ENCODE results near the gene OR56A4.

Gene OR56A4, protein sequence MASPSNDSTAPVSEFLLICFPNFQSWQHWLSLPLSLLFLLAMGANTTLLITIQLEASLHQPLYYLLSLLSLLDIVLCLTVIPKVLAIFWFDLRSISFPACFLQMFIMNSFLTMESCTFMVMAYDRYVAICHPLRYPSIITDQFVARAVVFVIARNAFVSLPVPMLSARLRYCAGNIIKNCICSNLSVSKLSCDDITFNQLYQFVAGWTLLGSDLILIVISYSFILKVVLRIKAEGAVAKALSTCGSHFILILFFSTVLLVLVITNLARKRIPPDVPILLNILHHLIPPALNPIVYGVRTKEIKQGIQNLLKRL

DNA sequence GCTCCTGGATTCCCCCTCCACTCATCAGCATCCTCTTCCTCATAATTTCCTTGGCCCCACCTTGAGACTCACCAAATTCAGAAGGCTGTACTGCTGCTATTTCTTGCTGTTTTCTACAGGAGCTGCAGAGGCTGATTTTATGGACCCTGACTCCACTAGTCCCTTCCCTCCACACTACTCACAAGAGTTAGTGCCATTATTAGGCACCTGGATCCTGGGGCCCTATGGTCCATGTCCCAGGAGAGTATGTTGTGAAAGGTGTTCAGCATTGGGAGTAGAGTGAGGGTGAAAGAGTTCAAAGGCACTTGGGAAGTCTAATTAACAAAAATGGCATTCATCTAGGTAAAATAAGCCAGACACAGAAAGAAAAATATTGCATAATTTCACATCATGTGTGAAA, at the start of gene OR56A4:
Gene OR56A4, minus strand, starts transcription at position 101 of the 400 bp plus-strand sequence. CDS start 3,954 bp downstream, outside the sequence.
- H3K4me3 ChIP-seq (ENCODE audit: low read length), result no peak within 1 kb of the TSS
- H3K36me3 ChIP-seq (ENCODE audit: control insufficient read depth, insufficient read depth, low read length), result no peaks in the 10 kb centered on the region
- no peak within 1 kb of the TSS for H3K9ac ChIP-seq (ENCODE audit: low read length)
- no peaks in the 10 kb centered on the region for H3K27me3 ChIP-seq (ENCODE audit: control insufficient read depth, insufficient read depth, low read length)
- H3K4me1 ChIP-seq (ENCODE audit: control insufficient read depth, insufficient read depth, low read length), result no peaks in the 10 kb centered on the region
- no peaks in the 10 kb centered on the region for H3K9me3 ChIP-seq (ENCODE audit: control insufficient read depth, low read length)

DNA sequence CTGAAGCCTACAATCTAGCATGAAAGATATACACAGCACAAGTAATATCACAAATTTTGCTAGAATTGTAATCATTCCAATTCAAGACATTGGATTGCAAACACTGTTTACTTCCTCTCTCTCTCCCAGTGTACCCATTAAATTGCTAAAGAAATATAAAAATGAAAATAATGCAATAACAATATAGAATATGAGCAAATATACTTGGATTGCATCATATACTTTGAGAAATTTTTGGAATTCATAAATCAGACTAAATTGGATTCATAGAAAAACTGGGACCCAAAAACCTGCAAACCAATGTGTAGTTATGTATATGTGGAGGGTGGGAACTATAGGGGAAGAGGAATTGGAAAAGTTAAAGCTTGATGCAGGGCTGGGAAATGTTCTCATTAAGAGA, 48.8 kb upstream of the OR56A4 start:
- no peaks in the 10 kb centered on the region for H3K9me3 ChIP-seq (ENCODE audit: control insufficient read depth, low read length)
- H3K36me3 ChIP-seq (ENCODE audit: control insufficient read depth, insufficient read depth, low read length), result no peaks in the 10 kb centered on the region
- H3K9ac ChIP-seq (ENCODE audit: low read length), result no peak overlapping the region
- no peak overlapping the region for H3K4me3 ChIP-seq (ENCODE audit: low read length)
- no peaks in the 10 kb centered on the region for H3K27me3 ChIP-seq (ENCODE audit: control insufficient read depth, insufficient read depth, low read length)
- H3K4me1 ChIP-seq (ENCODE audit: control insufficient read depth, insufficient read depth, low read length), result no peaks in the 10 kb centered on the region

DNA sequence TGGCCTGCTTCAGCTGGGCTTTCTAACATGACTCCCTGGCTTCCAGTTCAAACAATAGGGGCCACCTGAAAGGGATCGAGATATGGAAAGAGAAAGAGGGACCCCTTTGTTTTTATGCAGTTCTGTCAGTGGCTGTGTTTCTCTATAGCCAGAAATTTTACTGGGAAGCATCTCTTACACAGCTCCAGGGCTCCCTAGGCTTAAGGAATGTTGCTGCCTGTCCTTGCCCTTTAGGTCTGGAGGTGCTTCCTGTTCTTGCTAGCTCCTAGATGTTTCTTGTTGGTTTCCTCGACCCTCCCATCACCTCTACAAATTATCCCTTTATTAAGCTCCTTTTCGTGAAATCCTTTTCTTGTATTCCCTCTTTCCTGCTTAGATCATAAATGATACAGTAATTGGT, 45.6 kb upstream of the OR56A4 start:
- Histone ChIP-seq H3K36me3 (ENCODE audit: control insufficient read depth, insufficient read depth, low read length) (no peaks in the 10 kb centered on the region), H3K4me1 (ENCODE audit: control insufficient read depth, insufficient read depth, low read length) (no peaks in the 10 kb centered on the region), H3K27me3 (ENCODE audit: control insufficient read depth, insufficient read depth, low read length) (no peaks in the 10 kb centered on the region), H3K4me3 (ENCODE audit: low read length) (no peak overlapping the region), H3K9ac (ENCODE audit: low read length) (no peak overlapping the region), H3K9me3 (ENCODE audit: control insufficient read depth, low read length) (no peaks in the 10 kb centered on the region)

DNA sequence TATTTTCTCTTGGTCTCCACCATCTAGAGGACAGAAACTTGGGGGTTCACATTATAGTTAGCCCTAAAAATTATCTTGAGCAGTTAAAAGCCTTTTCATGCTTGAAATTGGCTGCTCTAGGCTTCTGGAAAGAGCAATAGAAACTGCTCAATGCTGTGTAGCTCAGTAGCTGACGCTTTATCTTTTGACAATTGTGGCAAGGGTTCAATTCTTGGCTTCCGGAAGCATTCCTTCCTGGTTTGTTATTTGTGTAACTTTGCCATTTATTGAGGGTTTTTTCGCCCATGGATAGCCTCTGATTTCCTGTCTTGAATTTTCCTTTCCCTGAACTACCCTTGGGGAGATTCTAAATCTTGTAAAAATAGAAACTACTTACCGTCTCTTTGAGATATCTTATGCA, 34.1 kb upstream of the OR56A4 start:
- no peaks in the 10 kb centered on the region for H3K9me3 ChIP-seq (ENCODE audit: control insufficient read depth, low read length)
- H3K4me3 ChIP-seq (ENCODE audit: low read length), result no peak overlapping the region
- H3K4me1 ChIP-seq (ENCODE audit: control insufficient read depth, insufficient read depth, low read length), result no peaks in the 10 kb centered on the region
- no peaks in the 10 kb centered on the region for H3K27me3 ChIP-seq (ENCODE audit: control insufficient read depth, insufficient read depth, low read length)
- H3K9ac ChIP-seq (ENCODE audit: low read length), result no peak overlapping the region
- no peaks in the 10 kb centered on the region for H3K36me3 ChIP-seq (ENCODE audit: control insufficient read depth, insufficient read depth, low read length)

DNA sequence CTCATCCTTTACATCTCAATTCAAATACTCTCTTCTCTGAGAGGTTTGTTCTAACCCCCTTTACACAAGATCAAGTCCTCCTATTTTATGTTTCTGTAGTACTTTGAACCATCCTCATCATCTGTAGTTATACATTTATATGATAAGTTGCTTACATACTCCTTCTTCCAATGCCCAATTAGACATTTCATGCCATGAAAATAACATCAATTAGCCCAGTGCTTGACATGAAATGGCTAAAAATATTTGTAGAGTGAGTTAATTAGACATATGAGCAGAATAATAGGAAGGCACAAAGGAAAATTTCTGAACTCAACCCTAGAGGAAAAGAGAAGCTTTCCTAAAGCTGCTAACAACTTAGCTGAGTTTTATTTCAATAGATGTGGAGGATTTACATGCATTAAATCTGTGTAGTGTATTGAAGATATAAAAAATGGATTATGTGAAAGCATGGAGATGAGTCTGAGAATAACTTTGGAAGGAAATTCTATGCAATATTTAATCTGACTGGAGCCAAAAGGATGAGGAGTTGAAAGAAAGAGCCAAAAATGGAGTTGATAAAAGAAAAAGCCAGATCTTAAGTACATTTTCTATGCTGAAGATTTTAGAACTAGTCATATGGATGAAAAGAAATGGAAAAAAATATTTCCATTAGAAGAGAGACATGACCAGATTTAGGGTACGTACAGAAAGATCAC, 24.1 kb upstream of the OR56A4 start, which contains the start of gene OR56A1:
Gene OR56A1, minus strand, starts transcription at position 51 of the 698 bp plus-strand sequence. CDS start 3,066 bp downstream, outside the sequence.
- no peaks in the 10 kb centered on the region for H3K9me3 ChIP-seq (ENCODE audit: control insufficient read depth, low read length)
- no peaks in the 10 kb centered on the region for H3K36me3 ChIP-seq (ENCODE audit: control insufficient read depth, insufficient read depth, low read length)
- no peak within 1 kb of the TSS for H3K4me3 ChIP-seq (ENCODE audit: low read length)
- H3K27me3 ChIP-seq (ENCODE audit: control insufficient read depth, insufficient read depth, low read length), result no peaks in the 10 kb centered on the region
- H3K4me1 ChIP-seq (ENCODE audit: control insufficient read depth, insufficient read depth, low read length), result no peaks in the 10 kb centered on the region
- no peak within 1 kb of the TSS for H3K9ac ChIP-seq (ENCODE audit: low read length)

DNA sequence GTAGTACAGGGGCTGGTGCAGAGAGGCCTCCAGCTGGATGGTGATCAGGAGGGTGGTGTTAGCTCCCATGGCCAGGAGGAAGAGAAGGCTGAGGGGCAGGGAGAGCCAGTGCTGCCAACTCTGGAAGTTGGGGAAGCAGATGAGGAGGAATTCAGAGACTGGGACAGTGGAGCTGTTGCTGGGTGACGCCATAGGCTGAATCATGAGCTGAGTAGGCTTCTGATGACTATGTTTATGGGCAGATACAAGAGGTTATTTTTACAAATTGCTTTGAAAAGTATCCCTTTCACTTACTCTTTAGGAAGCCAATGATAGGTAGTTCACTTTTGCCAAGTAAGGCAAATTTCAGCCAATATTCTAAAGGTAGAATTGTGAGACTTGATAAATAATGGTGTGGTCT, 20.8 kb upstream of the OR56A4 start:
- no peaks in the 10 kb centered on the region for H3K27me3 ChIP-seq (ENCODE audit: control insufficient read depth, insufficient read depth, low read length)
- H3K4me3 ChIP-seq (ENCODE audit: low read length), result no peak overlapping the region
- no peaks in the 10 kb centered on the region for H3K4me1 ChIP-seq (ENCODE audit: control insufficient read depth, insufficient read depth, low read length)
- H3K9me3 ChIP-seq (ENCODE audit: control insufficient read depth, low read length), result no peaks in the 10 kb centered on the region
- no peaks in the 10 kb centered on the region for H3K36me3 ChIP-seq (ENCODE audit: control insufficient read depth, insufficient read depth, low read length)
- no peak overlapping the region for H3K9ac ChIP-seq (ENCODE audit: low read length)

DNA sequence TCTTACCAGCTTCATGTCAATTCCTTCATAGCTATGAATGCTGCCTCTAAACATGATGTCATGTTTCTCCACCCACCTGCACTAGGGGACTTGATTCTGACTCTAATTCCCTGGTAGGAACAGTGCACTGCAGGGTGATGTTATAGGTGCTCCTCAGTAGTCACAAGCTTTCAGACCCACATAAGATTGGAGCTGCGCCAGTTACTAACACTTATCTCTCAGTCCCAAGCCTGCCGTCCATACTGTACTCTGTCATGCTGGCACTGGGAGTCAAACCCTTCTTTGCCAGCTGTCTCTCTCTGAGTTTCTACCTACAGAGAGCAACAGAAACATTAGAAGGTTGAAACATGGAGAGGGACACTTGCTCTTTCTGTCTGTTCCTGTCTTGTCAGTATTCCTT, 18.3 kb upstream of the OR56A4 start:
- Histone ChIP-seq H3K36me3 (ENCODE audit: control insufficient read depth, insufficient read depth, low read length) (no peaks in the 10 kb centered on the region), H3K27me3 (ENCODE audit: control insufficient read depth, insufficient read depth, low read length) (no peaks in the 10 kb centered on the region), H3K4me3 (ENCODE audit: low read length) (no peak overlapping the region), H3K9me3 (ENCODE audit: control insufficient read depth, low read length) (no peaks in the 10 kb centered on the region), H3K4me1 (ENCODE audit: control insufficient read depth, insufficient read depth, low read length) (no peaks in the 10 kb centered on the region), H3K9ac (ENCODE audit: low read length) (no peak overlapping the region)

DNA sequence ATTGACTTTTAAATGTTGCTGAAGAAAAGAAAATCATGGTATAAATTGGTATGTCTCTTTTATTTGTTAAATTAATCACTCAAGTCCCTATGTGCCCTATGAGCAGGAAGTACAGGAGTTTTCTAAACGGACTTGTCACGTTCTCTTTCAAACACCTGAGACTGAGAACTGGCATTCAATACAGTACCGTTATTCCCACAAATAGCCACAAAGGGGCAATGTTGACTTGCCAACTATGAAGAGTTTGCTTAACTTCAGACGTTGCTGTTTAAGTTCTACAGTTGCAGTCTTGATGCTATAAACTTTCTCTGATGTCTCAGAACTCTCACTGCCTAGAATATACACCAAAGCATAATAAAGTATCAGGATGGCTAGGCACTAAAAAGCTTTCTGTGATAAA, 16.2 kb upstream of the OR56A4 start:
- no peak overlapping the region for H3K4me3 ChIP-seq (ENCODE audit: low read length)
- H3K9ac ChIP-seq (ENCODE audit: low read length), result no peak overlapping the region
- H3K27me3 ChIP-seq (ENCODE audit: control insufficient read depth, insufficient read depth, low read length), result no peaks in the 10 kb centered on the region
- H3K4me1 ChIP-seq (ENCODE audit: control insufficient read depth, insufficient read depth, low read length), result no peaks in the 10 kb centered on the region
- no peaks in the 10 kb centered on the region for H3K36me3 ChIP-seq (ENCODE audit: control insufficient read depth, insufficient read depth, low read length)
- no peaks in the 10 kb centered on the region for H3K9me3 ChIP-seq (ENCODE audit: control insufficient read depth, low read length)

DNA sequence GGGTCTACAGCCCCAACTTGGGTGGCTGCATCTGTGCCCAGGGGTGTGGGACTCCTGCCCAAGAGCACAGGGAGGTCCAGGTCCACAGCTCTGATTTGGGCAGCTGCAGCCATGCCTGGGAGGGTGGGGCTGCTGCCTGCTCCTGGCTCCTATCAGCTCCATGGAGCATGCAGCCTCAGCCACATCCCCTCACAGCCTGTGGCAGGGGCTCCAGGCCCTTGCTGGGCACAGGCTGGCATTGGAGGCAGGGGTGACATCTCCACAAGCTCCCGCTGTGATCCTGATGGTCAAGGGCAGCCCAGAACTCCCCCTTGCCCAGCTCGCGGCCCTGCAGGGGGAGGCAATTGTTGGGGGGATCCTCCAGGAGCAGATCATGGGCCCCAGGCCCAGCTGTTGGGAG, 6.3 kb upstream of the OR56A4 start:
- H3K9ac ChIP-seq (ENCODE audit: low read length), result no peak overlapping the region
- H3K9me3 ChIP-seq (ENCODE audit: control insufficient read depth, low read length), result no peaks in the 10 kb centered on the region
- H3K4me3 ChIP-seq (ENCODE audit: low read length), result no peak overlapping the region
- H3K36me3 ChIP-seq (ENCODE audit: control insufficient read depth, insufficient read depth, low read length), result no peaks in the 10 kb centered on the region
- H3K4me1 ChIP-seq (ENCODE audit: control insufficient read depth, insufficient read depth, low read length), result peaks cover 4% of the 10 kb centered on the region
- H3K27me3 ChIP-seq (ENCODE audit: control insufficient read depth, insufficient read depth, low read length), result no peaks in the 10 kb centered on the region

DNA sequence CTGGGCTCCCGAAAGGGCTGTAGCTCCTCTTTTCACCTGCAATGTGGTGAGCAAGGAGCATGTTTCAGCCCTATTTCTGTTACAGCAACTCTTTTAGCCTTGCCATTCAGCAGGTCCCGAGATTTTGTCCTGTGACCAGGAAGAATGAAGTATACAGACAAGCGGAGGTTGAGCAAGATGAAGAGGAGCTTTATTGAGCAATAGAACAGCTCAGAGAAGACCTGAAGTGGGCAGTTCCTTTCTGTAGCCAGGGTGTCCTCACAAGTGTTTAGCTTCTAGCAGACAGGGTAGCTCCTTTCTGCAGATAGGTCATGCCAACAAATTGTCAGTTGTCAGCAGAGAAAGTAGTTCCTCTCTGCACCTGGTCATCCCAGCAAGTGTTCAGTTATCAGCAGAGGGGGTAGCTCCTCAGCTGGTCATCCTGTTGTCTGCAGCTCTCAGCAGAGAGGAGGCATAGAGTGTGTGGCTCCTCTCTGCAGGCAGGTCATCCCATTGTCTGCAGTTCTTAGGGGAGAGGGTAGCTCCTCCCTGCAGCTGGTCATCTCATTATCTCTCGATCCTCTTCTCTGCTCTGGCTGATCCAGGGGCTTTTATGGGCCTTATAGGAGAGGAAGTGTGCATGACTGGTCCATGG, 5.4 kb upstream of the OR56A4 start:
- H3K9me3 ChIP-seq (ENCODE audit: control insufficient read depth, low read length), result no peaks in the 10 kb centered on the region
- no peak overlapping the region for H3K9ac ChIP-seq (ENCODE audit: low read length)
- no peaks in the 10 kb centered on the region for H3K36me3 ChIP-seq (ENCODE audit: control insufficient read depth, insufficient read depth, low read length)
- H3K4me1 ChIP-seq (ENCODE audit: control insufficient read depth, insufficient read depth, low read length), result no peaks in the 10 kb centered on the region
- H3K27me3 ChIP-seq (ENCODE audit: control insufficient read depth, insufficient read depth, low read length), result no peaks in the 10 kb centered on the region
- H3K4me3 ChIP-seq (ENCODE audit: low read length), result no peak overlapping the region

DNA sequence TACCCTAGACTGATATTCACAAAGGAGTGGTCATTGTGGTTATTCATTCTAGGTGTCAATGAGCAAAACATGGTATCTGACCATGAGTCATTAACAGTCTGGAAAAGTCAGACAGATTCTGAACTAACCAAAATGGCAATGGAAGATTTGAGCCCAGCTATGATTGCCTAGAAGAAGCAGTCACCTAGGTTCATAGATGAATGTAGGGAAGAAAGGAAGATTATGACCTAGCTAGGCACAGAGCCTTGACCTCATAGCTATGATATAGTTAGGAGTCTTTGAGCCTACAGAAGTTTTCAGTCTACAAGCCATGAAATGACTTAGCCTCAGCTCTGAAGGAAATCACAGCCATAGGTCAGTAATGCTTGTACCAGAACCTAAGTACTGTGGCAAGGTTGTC, 351 bp downstream of the OR56A4 start:
- no peaks in the 10 kb centered on the region for H3K36me3 ChIP-seq (ENCODE audit: control insufficient read depth, insufficient read depth, low read length)
- H3K4me1 ChIP-seq (ENCODE audit: control insufficient read depth, insufficient read depth, low read length), result no peaks in the 10 kb centered on the region
- no peak overlapping the region for H3K9ac ChIP-seq (ENCODE audit: low read length)
- H3K27me3 ChIP-seq (ENCODE audit: control insufficient read depth, insufficient read depth, low read length), result no peaks in the 10 kb centered on the region
- H3K4me3 ChIP-seq (ENCODE audit: low read length), result no peak overlapping the region
- H3K9me3 ChIP-seq (ENCODE audit: control insufficient read depth, low read length), result no peaks in the 10 kb centered on the region

DNA sequence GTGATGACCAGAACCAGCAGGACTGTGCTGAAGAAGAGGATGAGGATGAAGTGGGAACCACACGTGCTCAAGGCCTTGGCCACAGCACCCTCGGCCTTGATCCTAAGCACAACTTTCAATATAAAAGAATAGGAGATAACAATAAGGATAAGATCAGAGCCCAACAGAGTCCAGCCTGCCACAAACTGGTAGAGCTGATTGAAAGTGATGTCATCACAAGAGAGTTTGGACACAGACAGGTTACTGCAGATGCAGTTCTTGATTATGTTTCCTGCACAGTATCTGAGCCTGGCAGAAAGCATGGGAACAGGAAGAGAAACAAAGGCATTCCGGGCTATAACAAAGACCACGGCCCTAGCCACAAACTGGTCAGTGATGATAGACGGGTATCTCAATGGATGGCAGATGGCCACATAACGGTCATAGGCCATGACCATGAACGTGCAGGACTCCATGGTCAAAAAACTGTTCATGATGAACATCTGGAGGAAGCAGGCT, 4.5 kb downstream of the OR56A4 start:
- H3K9me3 ChIP-seq (ENCODE audit: control insufficient read depth, low read length), result no peaks in the 10 kb centered on the region
- H3K4me1 ChIP-seq (ENCODE audit: control insufficient read depth, insufficient read depth, low read length), result no peaks in the 10 kb centered on the region
- H3K9ac ChIP-seq (ENCODE audit: low read length), result no peak overlapping the region
- H3K36me3 ChIP-seq (ENCODE audit: control insufficient read depth, insufficient read depth, low read length), result no peaks in the 10 kb centered on the region
- H3K4me3 ChIP-seq (ENCODE audit: low read length), result no peak overlapping the region
- no peaks in the 10 kb centered on the region for H3K27me3 ChIP-seq (ENCODE audit: control insufficient read depth, insufficient read depth, low read length)

Data from mucosa of stomach (tissue), 1 donor.